ENCODE measurements around the gene LONP1.

LONP1 gene

GRCh38 chr19:5677580-5677979 lies 42.4 kb downstream of the LONP1 start:
- DNase-seq (ENCODE audit: low spot score in 2 of 2): no peak
- Mint-ChIP-seq H3K4me3 (no peak overlapping the region), H3K27me3 (no peaks in the 10 kb centered on the region), H3K4me1 (peaks cover 29% of the 10 kb centered on the region), H3K9me3 (no peaks in the 10 kb centered on the region), H3K27ac (ENCODE audit: low read depth) (no peak overlapping the region), H3K36me3 (ENCODE audit: insufficient read depth) (peaks cover 18% of the 10 kb centered on the region)
- no peak for ATAC-seq (replicated peaks; ENCODE audit: extremely low read depth, poor library complexity, severe bottlenecking)

- Mint-ChIP-seq H3K4me3 (no peak overlapping the region), H3K36me3 (ENCODE audit: insufficient read depth) (peaks cover 18% of the 10 kb centered on the region), H3K4me1 (peaks cover 29% of the 10 kb centered on the region), H3K27me3 (no peaks in the 10 kb centered on the region), H3K27ac (ENCODE audit: low read depth) (no peak overlapping the region), H3K9me3 (no peaks in the 10 kb centered on the region)
- DNase-seq (ENCODE audit: low spot score in 2 of 2): no peak
- no peak for ATAC-seq (replicated peaks; ENCODE audit: extremely low read depth, poor library complexity, severe bottlenecking)
These were observed 42.8 kb downstream of the LONP1 start for GRCh38 chr19:5677136-5677535.

- H3K27me3 Mint-ChIP-seq: no peaks in the 10 kb centered on the region
- no peak for DNase-seq (ENCODE audit: low spot score in 2 of 2)
- H3K27ac Mint-ChIP-seq (ENCODE audit: low read depth): peak overlapping the region; percentile 78
- H3K4me3 Mint-ChIP-seq: no peak overlapping the region
- H3K36me3 Mint-ChIP-seq (ENCODE audit: insufficient read depth): peaks cover 18% of the 10 kb centered on the region
- no peaks in the 10 kb centered on the region for H3K9me3 Mint-ChIP-seq
- peaks cover 25% of the 10 kb centered on the region for H3K4me1 Mint-ChIP-seq
- no peak for ATAC-seq (replicated peaks; ENCODE audit: extremely low read depth, poor library complexity, severe bottlenecking)
These were observed 43.2 kb downstream of the LONP1 start for GRCh38 chr19:5676772-5677105.

GRCh38 chr19:5676105-5676771 lies 43.7 kb downstream of the LONP1 start:
- no peak overlapping the region for H3K4me3 Mint-ChIP-seq
- DNase-seq (ENCODE audit: low spot score in 2 of 2): no peak
- no peaks in the 10 kb centered on the region for H3K27me3 Mint-ChIP-seq
- peaks cover 20% of the 10 kb centered on the region for H3K4me1 Mint-ChIP-seq
- H3K9me3 Mint-ChIP-seq: no peaks in the 10 kb centered on the region
- peaks cover 16% of the 10 kb centered on the region for H3K36me3 Mint-ChIP-seq (ENCODE audit: insufficient read depth)
- peak overlapping the region; percentile 78 for H3K27ac Mint-ChIP-seq (ENCODE audit: low read depth)
- ATAC-seq (replicated peaks; ENCODE audit: extremely low read depth, poor library complexity, severe bottlenecking): no peak

- Mint-ChIP-seq H3K4me1 (peaks cover 8% of the 10 kb centered on the region), H3K27ac (ENCODE audit: low read depth) (no peak overlapping the region), H3K36me3 (ENCODE audit: insufficient read depth) (peaks cover 17% of the 10 kb centered on the region), H3K27me3 (no peaks in the 10 kb centered on the region), H3K9me3 (no peaks in the 10 kb centered on the region), H3K4me3 (no peak overlapping the region)
- no peak for DNase-seq (ENCODE audit: low spot score in 2 of 2)
- no peak for ATAC-seq (replicated peaks; ENCODE audit: extremely low read depth, poor library complexity, severe bottlenecking)
These were observed 45.2 kb downstream of the LONP1 start for GRCh38 chr19:5674714-5675113.

GRCh38 chr19:5673752-5674151 lies 46.2 kb downstream of the LONP1 start:
- Mint-ChIP-seq H3K27ac (ENCODE audit: low read depth) (peak overlapping the region; percentile 19), H3K4me3 (no peak overlapping the region), H3K9me3 (no peaks in the 10 kb centered on the region), H3K36me3 (ENCODE audit: insufficient read depth) (peaks cover 21% of the 10 kb centered on the region), H3K27me3 (no peaks in the 10 kb centered on the region), H3K4me1 (no peaks in the 10 kb centered on the region)
- no peak for DNase-seq (ENCODE audit: low spot score in 2 of 2)
- ATAC-seq (replicated peaks; ENCODE audit: extremely low read depth, poor library complexity, severe bottlenecking): no peak

- Mint-ChIP-seq H3K36me3 (ENCODE audit: insufficient read depth) (peaks cover 23% of the 10 kb centered on the region), H3K27me3 (no peaks in the 10 kb centered on the region), H3K27ac (ENCODE audit: low read depth) (no peak overlapping the region), H3K4me3 (no peak overlapping the region), H3K4me1 (no peaks in the 10 kb centered on the region), H3K9me3 (no peaks in the 10 kb centered on the region)
- DNase-seq (ENCODE audit: low spot score in 2 of 2) (no peak), ATAC-seq (replicated peaks; ENCODE audit: extremely low read depth, poor library complexity, severe bottlenecking) (no peak)
These were observed 47.1 kb downstream of the LONP1 start for GRCh38 chr19:5672708-5673459.

GRCh38 chr19:5671600-5671999 lies 48.3 kb downstream of the LONP1 start:
- H3K4me3 Mint-ChIP-seq: no peak overlapping the region
- DNase-seq (ENCODE audit: low spot score in 2 of 2): no peak
- no peaks in the 10 kb centered on the region for H3K4me1 Mint-ChIP-seq
- H3K9me3 Mint-ChIP-seq: no peaks in the 10 kb centered on the region
- no peak overlapping the region for H3K27ac Mint-ChIP-seq (ENCODE audit: low read depth)
- H3K36me3 Mint-ChIP-seq (ENCODE audit: insufficient read depth): peaks cover 36% of the 10 kb centered on the region
- H3K27me3 Mint-ChIP-seq: no peaks in the 10 kb centered on the region
- no peak for ATAC-seq (replicated peaks; ENCODE audit: extremely low read depth, poor library complexity, severe bottlenecking)

GRCh38 chr19:5669212-5669611 lies 50.7 kb downstream of the LONP1 start:
- no peak overlapping the region for H3K27ac Mint-ChIP-seq (ENCODE audit: low read depth)
- no peaks in the 10 kb centered on the region for H3K4me1 Mint-ChIP-seq
- no peaks in the 10 kb centered on the region for H3K27me3 Mint-ChIP-seq
- H3K36me3 Mint-ChIP-seq (ENCODE audit: insufficient read depth): peaks cover 55% of the 10 kb centered on the region
- H3K9me3 Mint-ChIP-seq: no peaks in the 10 kb centered on the region
- no peak overlapping the region for H3K4me3 Mint-ChIP-seq
- DNase-seq (ENCODE audit: low spot score in 2 of 2) (no peak), ATAC-seq (replicated peaks; ENCODE audit: extremely low read depth, poor library complexity, severe bottlenecking) (no peak)

- Mint-ChIP-seq H3K36me3 (ENCODE audit: insufficient read depth) (peaks cover 62% of the 10 kb centered on the region), H3K4me3 (no peak overlapping the region), H3K9me3 (no peaks in the 10 kb centered on the region), H3K27me3 (no peaks in the 10 kb centered on the region), H3K27ac (ENCODE audit: low read depth) (no peak overlapping the region), H3K4me1 (no peaks in the 10 kb centered on the region)
- DNase-seq (ENCODE audit: low spot score in 2 of 2) (no peak), ATAC-seq (replicated peaks; ENCODE audit: extremely low read depth, poor library complexity, severe bottlenecking) (no peak)
These were observed 52.1 kb downstream of the LONP1 start for GRCh38 chr19:5667751-5668271.

GRCh38 chr19:5666921-5667610 lies 52.9 kb downstream of the LONP1 start:
- H3K9me3 Mint-ChIP-seq: no peaks in the 10 kb centered on the region
- ATAC-seq (replicated peaks; ENCODE audit: extremely low read depth, poor library complexity, severe bottlenecking): no peak
- no peaks in the 10 kb centered on the region for H3K4me1 Mint-ChIP-seq
- H3K27ac Mint-ChIP-seq (ENCODE audit: low read depth): no peak overlapping the region
- H3K36me3 Mint-ChIP-seq (ENCODE audit: insufficient read depth): peaks cover 68% of the 10 kb centered on the region
- no peak overlapping the region for H3K4me3 Mint-ChIP-seq
- DNase-seq (ENCODE audit: low spot score in 2 of 2): no peak
- H3K27me3 Mint-ChIP-seq: no peaks in the 10 kb centered on the region

- H3K4me1 Mint-ChIP-seq: no peaks in the 10 kb centered on the region
- ATAC-seq (replicated peaks; ENCODE audit: extremely low read depth, poor library complexity, severe bottlenecking) (no peak), DNase-seq (ENCODE audit: low spot score in 2 of 2) (no peak)
- no peaks in the 10 kb centered on the region for H3K9me3 Mint-ChIP-seq
- no peaks in the 10 kb centered on the region for H3K27me3 Mint-ChIP-seq
- no peak overlapping the region for H3K4me3 Mint-ChIP-seq
- peak overlapping the region; percentile 61 for H3K27ac Mint-ChIP-seq (ENCODE audit: low read depth)
- peaks cover 76% of the 10 kb centered on the region for H3K36me3 Mint-ChIP-seq (ENCODE audit: insufficient read depth)
These were observed 54.0 kb downstream of the LONP1 start for GRCh38 chr19:5665781-5666513.

Data from central memory CD8-positive, alpha-beta T cell (primary cell).